ENCODE data around the gene DNLZ. TPM values are rescaled to one million over a fixed set of nuclear protein-coding genes. Genes with fewer than 3 reads are reported as not detected.
A peak's percentile ranks its signal among the peaks of the same experiment; 100 is the strongest.

DNLZ gene
- total and polyA plus RNA-seq, 8 donors: 10.1 to 26.8 (median 15.1) TPM

DNA sequence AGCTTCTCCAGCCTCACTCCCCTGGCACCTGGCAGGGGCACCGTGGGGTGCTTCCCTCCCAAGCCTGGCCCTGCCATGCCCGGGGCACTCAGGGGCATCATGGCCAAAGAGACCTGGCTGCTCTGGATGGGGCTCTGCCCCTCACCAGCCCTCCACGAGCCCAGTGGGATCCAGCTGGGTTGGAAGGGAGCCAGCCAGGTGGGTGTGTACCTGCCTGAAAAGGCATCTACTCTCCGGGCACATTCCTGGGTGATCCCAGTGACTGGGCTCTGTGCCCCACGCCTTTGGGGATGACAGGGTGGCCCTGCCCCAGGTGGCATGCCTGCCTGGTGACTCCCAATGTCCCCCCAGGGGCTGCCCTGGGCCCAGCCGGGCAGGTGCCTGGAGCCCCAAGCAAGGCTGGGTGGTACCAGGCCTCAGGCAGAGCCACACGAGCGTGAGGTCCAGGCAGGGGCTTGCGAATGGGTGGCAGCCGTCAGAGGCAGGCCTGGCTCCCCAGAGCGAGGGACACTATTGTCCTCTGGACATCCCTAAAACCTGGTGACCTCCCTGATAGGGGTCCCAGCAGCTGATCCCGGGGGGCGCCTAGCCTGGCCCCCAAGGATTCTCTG is 35.4 kb downstream of the DNLZ start:
- DNase-seq: peak in 4 of 6 donors; percentile 57 to 87 (median 72)
- TF ChIP-seq CTCF (IDR thresholded peaks at IDR 0.05): no peak
- no peak for FAIRE-seq
- H3K27me3 ChIP-seq: no peaks in the 10 kb centered on the region
- ATAC-seq: peak; percentile 6 to 44 (median 28)
- peak overlapping the region in 1 of 4 donors; percentile 16 for H3K27ac ChIP-seq
- intact Hi-C loops (cut with DNase I): no loop called here
- peak overlapping the region; percentile 37 to 63 (median 52) for H3K4me3 ChIP-seq
- H3K36me3 ChIP-seq: no peaks in the 10 kb centered on the region
- no peaks in the 10 kb centered on the region for H3K9me3 ChIP-seq
- H3K4me1 ChIP-seq: peaks cover 5 to 10% (median 7%) of the 10 kb centered on the region in 3 donors
- WGBS, 2 donors: 44 to 46% methylated on average over 13 of the region's 13 CpGs

DNA sequence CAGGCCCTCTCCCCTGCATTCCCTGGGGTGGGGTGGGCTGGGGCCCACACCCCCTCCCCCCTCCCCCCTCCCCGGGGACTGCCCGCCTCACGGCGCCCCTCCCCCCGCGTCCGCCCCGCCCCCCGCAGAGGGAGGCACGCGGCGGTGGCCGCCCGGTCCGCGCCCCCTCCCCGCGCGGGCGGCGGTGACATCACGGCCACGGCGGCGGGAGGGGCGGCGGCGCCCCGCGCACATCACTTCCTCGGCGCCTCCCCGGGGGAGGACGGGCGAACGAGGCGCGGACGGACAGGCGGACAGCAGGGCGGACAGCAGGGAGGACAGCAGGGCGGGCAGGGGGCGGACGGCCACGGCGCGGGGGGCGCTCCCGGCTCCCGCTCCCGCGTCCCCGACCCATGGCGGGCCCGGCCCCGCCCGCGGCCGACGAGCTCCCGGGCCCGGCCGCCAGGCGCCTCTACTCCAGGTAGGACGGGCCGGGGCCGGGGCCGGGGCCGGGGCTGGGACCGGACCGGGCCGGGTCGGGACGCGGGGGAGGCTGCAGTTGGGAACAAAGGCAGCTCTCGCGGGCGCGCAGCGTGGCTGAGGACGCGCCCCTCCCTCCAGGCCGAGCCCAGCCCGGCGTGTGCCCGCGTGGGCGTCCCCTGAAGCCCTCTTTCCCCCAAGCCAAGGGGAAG is 36.1 kb downstream of the DNLZ start, which contains the start of gene GPSM1:
Gene GPSM1 (plus strand): TSS at position 236 of the 671 bp plus-strand sequence. CDS start 157 bp downstream, at position 393.
- FAIRE-seq: no peak
- no peaks in the 10 kb centered on the region for H3K27me3 ChIP-seq
- no peaks in the 10 kb centered on the region for H3K36me3 ChIP-seq
- no peaks in the 10 kb centered on the region for H3K9me3 ChIP-seq
- H3K4me1 ChIP-seq: peaks cover 5 to 10% (median 7%) of the 10 kb centered on the region in 3 donors
- no peak for TF ChIP-seq CTCF (IDR thresholded peaks at IDR 0.05)
- H3K4me3 ChIP-seq: peak within 1 kb of the TSS; percentile 37 to 63 (median 52)
- H3K27ac ChIP-seq: peak within 1 kb of the TSS in 1 of 4 donors; percentile 16
- DNase-seq: peak in 3 of 6 donors; percentile 75 to 81 (median 75)
- WGBS, 2 donors: 0 to 1% methylated on average over 14 to 88 of the region's 88 CpGs
- intact Hi-C loops (cut with DNase I): no loop called here
- ATAC-seq: peak; percentile 27 to 61 (median 54)

DNA sequence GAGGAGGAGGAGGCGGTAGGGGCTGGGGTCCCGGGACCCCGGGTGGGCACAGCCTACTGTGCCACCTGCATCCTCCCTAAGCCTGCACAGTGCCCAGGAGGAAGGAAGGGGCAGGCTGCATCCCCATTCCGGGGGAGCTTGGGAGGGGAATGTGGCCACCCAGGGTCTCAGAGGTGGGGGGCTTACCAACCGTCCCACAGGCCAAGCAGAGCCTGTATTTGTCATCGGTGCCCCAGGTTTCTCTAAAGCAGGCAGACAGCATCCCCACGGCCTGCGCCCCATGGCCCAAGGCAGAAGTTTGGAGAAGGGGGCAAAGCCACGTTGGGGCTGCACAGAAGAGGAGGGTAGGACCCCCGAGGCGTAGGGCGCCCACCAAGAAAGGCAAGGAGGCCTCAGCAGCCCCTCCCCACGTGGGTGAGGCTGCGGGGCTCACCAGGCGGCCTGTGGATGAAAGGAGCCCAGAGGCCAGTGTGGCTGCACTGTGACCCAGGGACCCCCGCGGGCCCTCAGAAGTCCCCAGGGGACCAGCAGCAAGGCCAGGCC is 36.7 kb downstream of the DNLZ start:
- Histone ChIP-seq H3K27ac (no peak overlapping the region), H3K9me3 (no peaks in the 10 kb centered on the region), H3K4me1 (peaks cover 5 to 10% (median 7%) of the 10 kb centered on the region in 3 donors), H3K4me3 (peak overlapping the region in 3 of 4 donors; percentile 45 to 63 (median 59)), H3K36me3 (no peaks in the 10 kb centered on the region), H3K27me3 (no peaks in the 10 kb centered on the region)
- no peak for FAIRE-seq
- intact Hi-C loops (cut with DNase I): no loop called here
- TF ChIP-seq CTCF (IDR thresholded peaks at IDR 0.05): no peak
- ATAC-seq: no peak
- 56 to 75% methylated on average over 9 to 17 of the region's 17 CpGs for WGBS, 2 donors
- DNase-seq: peak in 1 of 6 donors; percentile 63

DNA sequence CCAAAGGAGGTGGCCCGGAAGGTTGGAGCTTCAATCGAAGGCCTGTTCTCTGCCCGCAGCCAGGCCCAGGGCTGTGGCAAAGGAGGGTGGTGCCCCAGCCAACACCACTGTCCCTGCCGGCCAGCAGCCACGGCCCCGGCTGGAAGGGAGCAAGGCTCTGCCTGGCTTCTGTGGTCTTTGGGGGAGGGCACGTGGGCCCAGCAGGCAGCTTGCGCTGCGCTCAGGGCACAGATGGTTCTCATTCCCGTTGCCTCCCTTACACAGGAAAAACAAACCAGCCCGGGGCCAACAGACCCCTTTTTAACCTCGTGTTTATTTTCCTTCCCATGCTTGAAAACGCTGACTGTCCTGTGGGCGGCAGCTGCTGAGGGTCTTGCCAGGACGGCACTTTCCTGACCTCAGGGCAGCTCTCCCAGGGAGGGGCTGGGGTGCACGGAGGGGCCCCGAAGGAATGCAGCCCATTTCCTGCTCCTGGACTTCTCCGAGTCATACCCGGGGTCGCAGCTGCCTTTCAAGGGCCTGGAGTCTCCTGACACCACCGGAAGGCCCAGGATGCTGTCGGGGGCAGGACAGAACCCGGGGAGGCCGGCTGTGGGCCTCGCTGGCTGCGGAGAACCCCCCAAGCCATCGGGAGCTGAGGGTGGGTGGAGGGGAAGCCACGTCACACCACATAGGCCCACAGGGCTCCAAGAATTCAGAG is 37.3 kb downstream of the DNLZ start:
- TF ChIP-seq CTCF (IDR thresholded peaks at IDR 0.05): no peak
- Histone ChIP-seq H3K4me1 (peaks cover 5 to 10% (median 7%) of the 10 kb centered on the region in 3 donors), H3K4me3 (no peak overlapping the region), H3K36me3 (no peaks in the 10 kb centered on the region), H3K9me3 (no peaks in the 10 kb centered on the region), H3K27ac (peak overlapping the region in 1 of 4 donors; percentile 10), H3K27me3 (no peaks in the 10 kb centered on the region)
- ATAC-seq (no peak), FAIRE-seq (no peak), DNase-seq (peak in 2 of 6 donors; percentile 38 to 70)
- intact Hi-C loops (cut with DNase I): no loop called here
- 70 to 78% methylated on average over 27 to 28 of the region's 28 CpGs for WGBS, 2 donors

All from pancreas (tissue), 10 donors.